Smooth muscle cell (in vitro differentiated cells): ENCODE data around the gene MNAT1. TPM values are rescaled to one million over a fixed set of nuclear protein-coding genes. Genes with fewer than 3 reads are reported as not detected.

ENCODE experiments used
- DNase-seq: peaks from one replicate; lab custom pipeline; 2025; ENCODE audit not compliant: unreplicated experiment; lab: John Stamatoyannopoulos, UW
- H2AFZ ChIP-seq: fragments of 200-600 bp; sonication (generic); 2 replicates; pipeline ENCODE4 v1.6.0; 2016; ENCODE audit warnings: antibody characterized with exemption, low read depth, mild to moderate bottlenecking
- H3F3A ChIP-seq: fragments of 200-600 bp; sonication (generic); 2 replicates; pipeline ENCODE4 v1.6.0; 2017; ENCODE audit warnings: antibody characterized with exemption, low read depth
- H3K27ac ChIP-seq: fragments of 200-600 bp; sonication (generic); 2 replicates; pipeline ENCODE4 v1.5.1; 2016; ENCODE audit warnings: low read depth, mild to moderate bottlenecking
- H3K27me3 ChIP-seq: fragments of 200-600 bp; sonication (generic); 2 replicates; pipeline ENCODE4 v1.6.1; 2016; ENCODE audit warnings: low read depth, mild to moderate bottlenecking
- H3K36me3 ChIP-seq: fragments of 200-600 bp; sonication (generic); 2 replicates; pipeline ENCODE4 v1.5.1; 2016; ENCODE audit warnings: low read depth
- H3K4me1 ChIP-seq: fragments of 200-600 bp; sonication (generic); 2 replicates; pipeline ENCODE4 v1.5.1; 2016; ENCODE audit warnings: low read depth
- H3K4me2 ChIP-seq: fragments of 200-600 bp; sonication (generic); 2 replicates; pipeline ENCODE4 v1.6.0; 2016; ENCODE audit warnings: mild to moderate bottlenecking
- H3K4me3 ChIP-seq: fragments of 200-600 bp; sonication (generic); 2 replicates; pipeline ENCODE4 v1.5.1; 2016; ENCODE audit warnings: mild to moderate bottlenecking
- H3K79me2 ChIP-seq: fragments of 200-600 bp; sonication (generic); 2 replicates; pipeline ENCODE4 v1.6.0; 2016; ENCODE audit warnings: low read depth, mild to moderate bottlenecking
- H3K9ac ChIP-seq: fragments of 200-600 bp; sonication (generic); 2 replicates; pipeline ENCODE4 v1.6.0; 2016; ENCODE audit warnings: low read depth
- H3K9me3 ChIP-seq: fragments of 200-600 bp; sonication (generic); replicated peaks from 2 replicates; pipeline ENCODE4 v1.5.1; 2016; ENCODE audit warnings: low read depth
- H4K20me1 ChIP-seq: fragments of 200-600 bp; sonication (generic); 2 replicates; pipeline ENCODE4 v1.6.0; 2016; ENCODE audit warnings: low read depth
- CTCF ChIP-seq: fragments of 200-600 bp; sonication (generic); IDR thresholded peaks from 2 replicates; pipeline ENCODE4 v1.5.1; 2017; ENCODE audit warnings: borderline replicate concordance, mild to moderate bottlenecking, antibody characterized with exemption; ENCODE audit not compliant: insufficient read depth, poor library complexity, severe bottlenecking
- WGBS: methylation state at CpG from one replicate; pipeline ENCODE4 v1.1.7; 2016; ENCODE audit warnings: low lambda C conversion rate; 5-methylcytosine and 5-hydroxymethylcytosine counted together
- polyA plus RNA-seq: library from polyadenylated mRNA; unstranded; fragments of >200 nt; fragmentation: Nextera tagmentation; extraction: Ambion mirVana; gene quantifications from 2 replicates; pipeline ENCODE4 v1.2.1, GENCODE V29; 2016
- total RNA-seq: library from RNA; depleted of rRNA; stranded (reverse); fragments of >200 nt; gene quantifications from 2 replicates; pipeline ENCODE4 v1.2.3, GENCODE V29; 2014

MNAT1 gene
- total and polyA plus RNA-seq, 2 experiments from 2014 or later, result 28.1 to 62.7 TPM

- Histone ChIP-seq H3F3A (no peaks in the 10 kb centered on the region), H3K4me1 (no peaks in the 10 kb centered on the region), H2AFZ (no peak overlapping the region), H3K4me3 (no peak overlapping the region), H3K27ac (no peak overlapping the region), H3K9me3 (no peaks in the 10 kb centered on the region), H3K36me3 (no peaks in the 10 kb centered on the region), H3K79me2 (no peaks in the 10 kb centered on the region), H3K27me3 (no peaks in the 10 kb centered on the region), H3K9ac (no peak overlapping the region), H3K4me2 (no peak overlapping the region), H4K20me1 (no peaks in the 10 kb centered on the region)
- WGBS, result 85% methylated on average over 2 of the region's 2 CpGs
- no peak for TF ChIP-seq CTCF
- no peak for DNase-seq
Observed at GRCh38 chr14:60800409-60800808, 65.8 kb downstream of the MNAT1 start.

- Histone ChIP-seq H2AFZ (no peak overlapping the region), H3K36me3 (no peaks in the 10 kb centered on the region), H3K4me2 (no peak overlapping the region), H3F3A (no peaks in the 10 kb centered on the region), H3K9me3 (no peaks in the 10 kb centered on the region), H4K20me1 (peaks cover 2% of the 10 kb centered on the region), H3K4me1 (no peaks in the 10 kb centered on the region), H3K9ac (no peak overlapping the region), H3K27ac (no peak overlapping the region), H3K79me2 (no peaks in the 10 kb centered on the region), H3K4me3 (no peak overlapping the region), H3K27me3 (no peaks in the 10 kb centered on the region)
- WGBS, result 95% methylated on average over 1 of the region's 1 CpG
- TF ChIP-seq CTCF, result no peak
- no peak for DNase-seq
Observed at GRCh38 chr14:60803871-60804270, 69.3 kb downstream of the MNAT1 start.

- Histone ChIP-seq H3K79me2 (no peaks in the 10 kb centered on the region), H3K36me3 (no peaks in the 10 kb centered on the region), H3K27ac (no peak overlapping the region), H3K4me3 (no peak overlapping the region), H3F3A (no peaks in the 10 kb centered on the region), H4K20me1 (peaks cover 2% of the 10 kb centered on the region), H3K9ac (no peak overlapping the region), H2AFZ (no peak overlapping the region), H3K27me3 (no peaks in the 10 kb centered on the region), H3K4me1 (no peaks in the 10 kb centered on the region), H3K9me3 (no peaks in the 10 kb centered on the region), H3K4me2 (no peak overlapping the region)
- TF ChIP-seq CTCF, result no peak
- 90% methylated on average over 1 of the region's 1 CpG for WGBS
- DNase-seq, result no peak
Observed at GRCh38 chr14:60805841-60806430, 71.4 kb downstream of the MNAT1 start.

- peaks cover 2% of the 10 kb centered on the region for H4K20me1 ChIP-seq
- H3K4me1 ChIP-seq, result no peaks in the 10 kb centered on the region
- no peak overlapping the region for H3K9ac ChIP-seq
- no peak overlapping the region for H2AFZ ChIP-seq
- no peaks in the 10 kb centered on the region for H3K36me3 ChIP-seq
- DNase-seq, result no peak
- H3F3A ChIP-seq, result no peaks in the 10 kb centered on the region
- H3K27ac ChIP-seq, result no peak overlapping the region
- H3K4me2 ChIP-seq, result no peak overlapping the region
- no peak for TF ChIP-seq CTCF
- H3K4me3 ChIP-seq, result no peak overlapping the region
- no peaks in the 10 kb centered on the region for H3K9me3 ChIP-seq
- 98% methylated on average over 2 of the region's 2 CpGs for WGBS
- no peaks in the 10 kb centered on the region for H3K79me2 ChIP-seq
- no peaks in the 10 kb centered on the region for H3K27me3 ChIP-seq
Observed at GRCh38 chr14:60807247-60807646, 72.7 kb downstream of the MNAT1 start.
